Activated CD4-positive, alpha-beta T cell treated with anti-CD3 and anti-CD28 coated beads, Interleukin-2, amount 50 U/mL, for 4 hours (primary cell): Measurements from ENCODE around the gene RPL38.

Experiments
- DNase-seq, 2 experiments: peaks; one replicate each; pipeline ENCODE4 v3.0.0-alpha.2; 2020

Gene RPL38

DNA sequence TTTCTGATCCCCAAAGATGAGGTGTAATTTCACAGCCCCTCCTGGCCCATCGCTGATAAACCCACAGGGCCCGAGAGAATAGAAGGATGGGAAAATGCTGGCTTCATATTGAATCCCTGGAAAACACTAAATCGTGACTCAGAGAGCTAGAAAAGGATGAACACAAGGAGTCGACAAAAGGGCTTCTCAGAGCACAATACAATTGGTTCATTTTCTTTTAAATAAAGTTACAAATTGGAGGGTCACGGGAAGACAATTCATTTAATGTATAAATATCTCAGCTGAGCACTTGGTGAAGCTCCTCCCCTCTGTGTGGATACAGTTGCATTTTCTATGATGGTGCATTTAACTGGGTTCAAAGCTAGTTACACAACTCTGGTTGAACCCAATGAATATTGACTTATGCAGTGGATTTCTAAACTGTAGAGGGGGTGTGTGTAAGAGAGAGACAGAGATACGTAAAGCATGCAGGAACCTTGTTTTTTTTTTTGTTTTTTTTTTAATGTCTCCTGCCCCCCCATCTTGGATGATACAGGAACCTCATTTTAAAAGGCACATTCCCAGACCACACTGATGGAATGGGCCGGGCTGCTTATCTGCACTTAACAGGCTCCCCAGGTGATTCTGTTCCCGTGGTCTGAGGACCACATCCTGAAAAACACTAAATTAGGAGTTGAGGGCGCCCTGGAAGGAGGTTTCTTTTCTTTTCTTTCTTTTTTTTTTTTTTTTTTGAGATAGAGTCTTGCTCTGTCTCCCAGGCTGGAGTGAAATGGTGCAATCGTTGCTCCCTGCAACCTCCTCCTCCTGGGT is 24.0 kb downstream of the RPL38 start:
- DNase-seq, result no peak

DNA sequence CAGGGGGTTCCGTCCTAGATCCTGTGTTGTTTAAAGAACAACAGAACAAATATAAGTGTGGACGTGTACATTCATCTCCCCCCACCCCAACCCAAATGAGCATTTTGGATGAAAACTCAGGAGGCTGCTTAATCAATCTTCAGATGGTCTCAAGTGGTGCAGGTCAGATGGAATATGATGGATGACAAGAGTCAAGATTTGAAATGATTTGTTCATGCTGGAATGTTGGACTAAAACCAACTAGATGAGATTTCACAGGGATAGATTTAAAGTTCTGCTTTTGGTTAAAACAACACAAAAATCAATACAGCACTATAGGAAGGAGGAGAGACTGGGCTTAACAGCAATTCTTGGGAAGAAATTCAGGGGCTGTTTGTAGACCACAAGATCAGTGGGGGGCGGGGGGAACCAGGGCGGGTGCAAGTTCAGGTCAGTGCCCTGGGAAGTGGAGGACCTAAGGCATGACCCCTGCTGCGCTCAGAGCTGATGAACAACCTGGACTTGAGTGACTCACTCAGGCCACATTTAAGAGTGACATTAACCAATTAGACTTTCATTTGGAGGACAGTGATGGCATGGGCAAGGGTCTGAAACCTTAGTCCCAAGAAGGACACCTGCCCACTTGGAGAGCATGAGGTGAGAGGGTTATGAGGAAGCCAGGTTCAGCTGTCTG is 25.0 kb downstream of the RPL38 start:
- no peak for DNase-seq

DNA sequence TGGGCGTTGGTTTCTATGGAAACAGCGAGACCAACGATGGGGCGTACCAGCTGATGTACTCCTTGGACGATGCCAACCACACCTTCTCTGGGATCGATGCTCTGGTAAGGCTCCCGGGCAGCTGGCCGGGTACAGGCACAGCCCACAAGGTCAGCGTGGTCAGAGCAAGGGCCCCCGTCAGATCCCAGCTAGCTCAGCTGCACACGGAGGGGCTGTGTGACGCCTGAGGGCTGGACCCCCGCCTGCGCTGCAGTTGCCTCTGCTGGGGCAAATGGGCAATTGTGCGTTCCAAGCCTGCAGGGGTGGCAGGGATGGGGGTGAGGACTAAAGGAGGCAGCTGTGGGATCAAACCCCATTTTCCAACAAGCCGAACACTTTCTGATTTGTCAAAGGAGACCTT is 27.4 kb downstream of the RPL38 start:
- no peak for DNase-seq

DNA sequence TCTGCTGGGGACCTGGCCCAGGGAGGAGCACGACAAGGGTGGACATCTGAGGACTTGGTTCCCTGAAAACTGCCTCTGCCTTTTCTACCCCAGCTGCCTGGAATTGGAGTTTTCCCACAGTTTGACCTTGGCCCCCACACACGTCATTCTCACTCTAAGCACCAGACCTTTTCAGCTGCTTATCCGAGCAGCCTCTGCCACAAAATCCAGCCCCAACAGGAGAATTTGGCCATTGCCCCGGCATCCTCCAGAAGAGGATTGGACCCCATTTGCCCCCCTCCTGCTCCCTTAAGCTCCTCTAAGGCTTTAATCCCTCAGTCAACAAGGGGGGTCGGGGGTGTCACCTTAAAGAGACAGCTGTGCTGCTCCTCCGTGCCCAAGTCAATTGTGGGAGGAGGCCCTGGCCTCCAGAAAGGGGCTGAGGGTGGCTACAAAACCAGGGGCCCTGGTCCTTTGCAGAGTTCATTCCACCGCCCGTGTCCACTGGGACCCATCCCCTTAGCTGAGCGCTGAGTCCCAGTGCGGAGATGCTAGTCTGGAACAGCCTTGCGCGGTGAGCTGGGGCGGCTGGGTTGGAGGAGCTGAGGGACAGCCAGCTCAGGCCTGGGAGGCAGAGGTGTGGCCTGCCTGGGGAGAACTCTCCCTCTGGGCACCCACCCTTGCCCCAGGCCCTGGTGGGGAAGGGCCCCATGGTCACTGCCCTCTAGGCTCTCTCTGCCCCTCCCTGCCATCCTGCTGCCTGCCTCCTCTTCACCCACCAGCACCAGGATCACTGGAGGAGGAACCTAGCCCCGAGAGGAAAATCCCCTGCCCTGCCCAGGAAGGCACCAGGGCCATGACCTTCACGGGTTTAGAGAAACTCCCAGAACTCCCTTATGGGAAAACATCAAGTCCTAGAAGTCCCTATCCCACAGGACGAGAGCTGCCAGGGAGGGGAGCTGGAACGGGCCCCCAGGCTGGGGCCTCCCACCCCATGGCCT is 28.7 kb downstream of the RPL38 start:
- no peak for DNase-seq

DNA sequence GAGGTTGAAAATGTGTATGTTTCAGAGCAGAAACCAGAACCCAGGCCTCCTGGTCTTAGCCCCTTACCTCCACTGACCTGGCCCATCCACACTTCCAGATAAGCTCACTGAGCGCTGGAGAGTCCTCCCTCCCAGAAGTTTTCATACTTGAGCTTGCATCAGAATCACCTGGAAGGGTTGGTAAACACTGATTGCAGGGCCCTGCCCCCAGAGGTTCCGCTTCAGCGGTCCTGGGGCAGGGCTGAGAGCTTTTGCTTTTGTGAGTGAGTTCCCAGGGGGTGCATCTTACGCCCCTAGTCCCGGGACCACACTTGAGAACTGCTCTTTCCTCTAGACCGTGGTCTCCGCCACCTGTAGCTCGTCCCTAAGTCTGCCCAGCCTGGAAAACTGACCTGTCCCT is 30.5 kb downstream of the RPL38 start:
- no peak for DNase-seq

DNA sequence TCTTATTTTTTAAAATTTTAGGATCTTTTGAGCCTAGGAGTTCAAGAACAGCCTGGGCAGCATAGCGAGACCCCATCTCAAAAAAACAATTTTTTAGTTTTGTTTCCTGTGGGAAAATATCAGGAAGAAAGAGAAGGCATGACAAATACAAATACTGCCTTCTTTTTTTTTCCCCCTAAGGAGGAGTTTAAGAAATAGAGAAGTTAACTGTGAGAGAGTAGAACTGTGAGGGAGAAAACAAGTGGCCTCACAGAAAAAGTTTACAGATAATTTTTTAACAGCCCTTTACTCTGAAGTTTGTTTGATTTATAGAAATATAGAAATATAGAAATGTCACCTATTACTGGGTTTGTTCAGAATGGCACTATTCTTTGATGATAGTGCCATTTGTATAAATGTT is 31.0 kb downstream of the RPL38 start:
- DNase-seq, result no peak

DNA sequence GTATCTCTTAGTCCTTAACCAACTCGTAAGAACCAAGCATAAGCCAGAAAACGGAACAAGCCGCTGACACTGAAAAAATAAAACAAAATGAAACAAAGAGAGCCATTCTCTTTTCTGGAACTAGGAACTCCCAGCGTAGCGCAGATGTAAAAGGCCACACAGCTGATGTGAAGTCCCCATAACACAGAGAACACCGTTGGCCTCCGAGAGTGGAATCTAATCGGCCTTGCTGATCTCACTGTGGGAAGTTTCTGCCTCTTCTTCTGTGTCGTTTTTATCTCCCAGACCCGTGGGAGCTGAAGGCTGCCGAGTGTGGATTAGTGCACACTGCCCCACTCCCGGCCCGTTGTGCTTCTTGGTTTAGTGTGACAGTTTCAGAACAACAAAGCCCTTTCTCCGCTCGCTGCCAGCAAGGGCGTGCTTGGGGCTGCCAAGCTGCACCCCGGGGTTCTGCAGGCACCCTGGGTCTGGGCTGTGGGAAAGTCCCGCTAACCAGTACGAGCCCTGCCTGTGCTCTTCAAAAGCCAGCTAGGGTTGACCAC is 31.6 kb downstream of the RPL38 start:
- DNase-seq, result no peak

DNA sequence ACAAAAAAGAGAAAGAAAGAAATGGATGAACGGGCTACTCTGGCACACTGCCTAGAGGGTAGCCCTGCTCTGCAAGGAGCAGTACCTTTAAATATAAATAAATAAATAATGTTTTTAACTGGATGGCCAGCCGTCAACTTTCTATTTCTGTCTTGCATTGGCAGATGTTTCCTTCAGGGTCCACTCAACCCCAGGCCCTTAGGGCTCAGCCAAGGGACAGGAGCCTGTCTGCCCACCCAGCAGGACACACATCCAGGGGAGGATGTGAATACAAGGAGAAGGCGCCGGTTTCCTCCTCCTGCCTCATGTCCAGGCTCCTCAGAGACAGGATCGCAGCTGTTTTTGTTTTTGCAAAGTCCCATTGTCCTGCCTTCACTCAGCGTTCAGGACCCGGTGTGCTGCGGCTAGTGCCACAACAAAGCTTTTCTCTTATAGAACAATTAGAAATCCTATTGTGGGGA is 32.5 kb downstream of the RPL38 start:
- no peak for DNase-seq

DNA sequence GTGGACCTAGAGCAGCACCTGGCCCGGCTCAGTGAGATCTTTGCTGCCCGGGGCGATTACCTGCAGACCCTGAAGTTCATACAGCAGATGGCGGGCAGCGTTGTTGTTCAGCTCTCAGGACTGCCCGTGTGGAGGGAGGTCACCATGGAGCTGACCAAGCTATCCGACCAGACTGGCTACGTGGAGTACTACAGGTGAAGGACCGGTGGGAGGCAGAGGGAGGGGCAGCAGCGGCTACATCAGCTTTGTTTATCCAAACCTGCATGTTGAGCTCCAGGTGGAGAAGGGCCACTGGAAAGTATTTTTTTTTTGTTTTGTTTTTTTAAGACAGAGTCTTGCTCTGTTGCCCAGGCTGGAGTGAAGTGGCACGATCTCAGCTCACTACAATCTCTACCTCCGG is 33.8 kb downstream of the RPL38 start:
- no peak for DNase-seq

DNA sequence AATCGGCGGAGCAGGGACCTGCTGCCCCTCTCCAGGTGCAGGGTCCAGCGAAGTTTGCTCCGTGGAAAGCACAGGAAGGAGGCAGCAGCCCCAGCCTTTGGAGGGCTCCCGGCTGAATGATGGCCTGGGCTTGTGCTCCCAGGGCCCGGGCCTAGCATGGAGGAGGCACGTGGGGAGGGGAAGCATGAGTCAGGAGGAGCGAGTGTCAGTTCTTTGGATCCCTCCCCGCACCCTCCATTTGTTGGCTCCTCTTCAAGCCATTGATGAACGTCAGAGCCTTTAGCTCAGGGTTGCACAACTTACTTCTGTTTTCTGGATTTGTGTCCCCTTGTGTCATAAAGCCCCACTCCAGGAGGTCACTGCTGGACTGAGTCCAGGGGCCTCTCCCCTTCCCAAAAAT is 35.7 kb downstream of the RPL38 start:
- DNase-seq, result no peak

DNA sequence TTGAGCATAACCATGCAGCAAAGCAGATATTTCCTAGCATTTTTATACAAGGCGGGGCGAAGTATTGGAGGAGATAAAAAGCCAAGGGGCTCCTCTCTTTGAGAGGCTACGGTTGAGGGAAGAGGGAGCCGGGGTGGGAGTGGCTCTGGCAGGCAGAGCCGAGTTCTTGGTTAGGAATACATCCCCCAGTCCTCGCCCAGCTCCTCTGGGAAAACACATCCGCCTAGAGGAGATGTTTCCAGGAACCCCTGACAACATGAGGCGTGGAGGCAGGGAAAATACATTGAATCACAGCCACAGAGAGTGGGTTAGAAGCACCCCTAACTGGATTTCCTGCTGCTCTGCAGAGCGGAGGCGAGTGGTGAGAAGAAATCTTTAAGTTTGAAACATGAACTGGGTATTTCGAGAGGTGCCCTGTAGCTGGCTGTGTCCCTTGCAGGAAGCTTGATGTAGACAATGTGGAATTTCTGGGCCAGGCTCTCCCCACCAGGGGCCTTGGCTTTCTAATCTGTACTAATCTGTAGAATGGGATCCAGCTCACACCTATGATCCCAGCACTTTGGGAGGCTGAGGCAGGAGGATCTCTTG is 37.2 kb downstream of the RPL38 start:
- DNase-seq, result no peak

DNA sequence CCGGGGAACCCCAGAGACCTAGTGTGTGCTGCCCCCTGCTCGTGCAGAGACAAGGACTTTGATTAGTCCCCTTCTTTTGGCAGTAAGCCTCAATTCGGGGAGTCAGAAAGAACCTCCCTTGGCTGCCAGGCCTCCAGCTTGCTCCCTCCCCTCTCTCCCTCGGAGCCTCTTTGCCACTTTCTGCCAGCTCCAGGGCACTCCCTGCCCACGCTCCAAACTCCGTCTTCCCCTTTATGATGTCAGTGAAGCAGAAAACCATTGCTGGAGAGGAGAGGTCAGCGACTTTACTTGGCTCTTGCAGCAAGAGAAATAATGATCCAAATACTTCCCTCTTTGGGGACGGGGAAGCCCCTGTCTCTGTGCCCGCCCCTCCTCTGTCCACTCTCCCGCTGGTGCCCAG is 38.0 kb downstream of the RPL38 start:
- DNase-seq, result no peak

DNA sequence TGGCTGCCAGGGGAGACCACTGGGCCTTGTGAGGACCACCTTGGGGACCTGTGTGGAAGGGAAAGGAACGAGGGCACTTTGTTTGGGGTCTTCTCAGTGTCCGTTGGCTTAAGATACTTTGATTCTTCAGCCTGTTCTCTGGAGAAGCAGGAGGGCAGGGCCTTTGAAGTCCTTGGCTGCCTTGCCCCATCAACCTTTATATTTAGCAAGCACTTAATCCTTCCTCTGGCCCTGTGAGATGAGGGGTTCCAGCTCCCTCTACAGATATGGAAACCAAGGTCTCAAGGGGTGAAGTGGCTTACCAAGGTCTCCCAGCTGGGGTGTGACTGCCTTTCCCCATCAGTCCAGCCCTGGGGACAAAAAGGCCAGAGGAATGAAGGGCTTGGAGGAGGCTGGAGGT is 38.4 kb downstream of the RPL38 start:
- DNase-seq, result no peak

DNA sequence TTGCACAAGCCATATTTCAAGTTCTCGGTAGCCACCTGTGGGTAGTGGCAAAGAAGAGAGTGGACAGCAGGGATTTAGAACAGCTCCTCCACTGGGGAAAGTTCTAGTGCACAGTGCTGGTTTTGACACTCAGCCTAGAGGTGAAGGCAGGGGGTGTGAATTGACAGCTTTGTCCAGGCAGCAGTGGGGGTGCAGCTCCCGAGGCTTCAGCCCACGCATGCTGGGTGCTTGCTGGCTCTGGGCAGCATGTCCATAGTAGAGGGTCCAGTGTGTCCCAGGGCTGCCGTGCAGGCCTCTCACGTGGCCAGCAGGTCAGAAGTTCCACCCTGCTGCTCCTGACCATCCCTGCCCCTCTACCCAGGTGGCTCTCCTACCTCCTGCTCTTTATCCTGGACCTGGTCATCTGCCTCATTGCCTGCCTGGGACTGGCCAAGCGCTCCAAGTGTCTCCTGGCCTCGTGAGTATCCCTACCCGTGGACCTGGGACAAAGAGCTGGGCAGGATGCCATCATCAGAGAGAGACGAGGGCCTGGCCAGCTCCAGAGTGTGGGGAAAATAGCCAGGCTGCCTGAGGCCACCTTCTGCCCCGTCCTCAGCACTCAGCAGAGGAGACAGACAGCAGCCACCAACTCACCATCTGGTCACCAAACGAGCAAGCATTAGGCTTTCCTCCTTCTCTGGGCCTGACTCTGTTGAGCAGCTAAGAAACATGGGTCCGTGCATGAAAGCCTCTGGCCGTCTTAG is 39.7 kb downstream of the RPL38 start:
- DNase-seq, result no peak

DNA sequence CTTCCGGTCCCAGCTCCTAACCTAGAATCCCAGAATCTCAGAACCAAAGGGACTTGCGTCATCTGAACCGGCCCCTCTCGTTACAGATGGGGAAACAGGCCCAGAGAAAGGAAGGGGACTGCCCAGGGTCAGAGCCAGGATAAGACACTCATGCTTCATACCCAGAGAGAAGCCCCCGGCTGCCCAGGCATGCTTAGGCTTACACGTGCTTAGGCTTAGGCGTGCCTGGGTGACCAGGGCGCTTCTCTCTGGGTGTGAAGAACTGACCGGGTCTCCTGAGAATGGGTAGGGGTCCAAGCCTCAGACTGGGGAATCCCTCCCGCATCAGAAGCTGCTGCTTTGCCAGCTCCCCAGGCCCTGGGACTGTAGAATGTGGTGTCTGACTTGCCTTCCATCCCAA is 40.6 kb downstream of the RPL38 start:
- no peak for DNase-seq

DNA sequence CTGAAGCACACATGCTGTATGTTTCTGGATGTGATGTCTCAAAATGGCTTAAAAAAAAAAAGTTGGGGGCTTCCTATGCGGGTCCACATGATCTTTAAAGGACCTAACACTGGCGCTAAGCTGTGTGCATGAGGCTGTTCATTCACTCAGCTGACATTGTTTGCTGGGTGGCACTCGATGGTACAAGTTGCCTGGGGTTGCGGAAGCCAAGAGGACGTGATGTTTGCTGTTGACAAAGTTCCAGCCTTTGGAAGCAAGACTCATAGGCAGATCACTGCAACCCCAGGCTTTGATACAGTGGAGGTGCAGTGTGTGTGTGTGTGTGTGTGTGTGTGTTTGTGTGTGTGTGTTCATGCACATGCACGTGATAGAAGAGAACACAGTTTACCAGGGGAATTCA is 41.1 kb downstream of the RPL38 start:
- no peak for DNase-seq

DNA sequence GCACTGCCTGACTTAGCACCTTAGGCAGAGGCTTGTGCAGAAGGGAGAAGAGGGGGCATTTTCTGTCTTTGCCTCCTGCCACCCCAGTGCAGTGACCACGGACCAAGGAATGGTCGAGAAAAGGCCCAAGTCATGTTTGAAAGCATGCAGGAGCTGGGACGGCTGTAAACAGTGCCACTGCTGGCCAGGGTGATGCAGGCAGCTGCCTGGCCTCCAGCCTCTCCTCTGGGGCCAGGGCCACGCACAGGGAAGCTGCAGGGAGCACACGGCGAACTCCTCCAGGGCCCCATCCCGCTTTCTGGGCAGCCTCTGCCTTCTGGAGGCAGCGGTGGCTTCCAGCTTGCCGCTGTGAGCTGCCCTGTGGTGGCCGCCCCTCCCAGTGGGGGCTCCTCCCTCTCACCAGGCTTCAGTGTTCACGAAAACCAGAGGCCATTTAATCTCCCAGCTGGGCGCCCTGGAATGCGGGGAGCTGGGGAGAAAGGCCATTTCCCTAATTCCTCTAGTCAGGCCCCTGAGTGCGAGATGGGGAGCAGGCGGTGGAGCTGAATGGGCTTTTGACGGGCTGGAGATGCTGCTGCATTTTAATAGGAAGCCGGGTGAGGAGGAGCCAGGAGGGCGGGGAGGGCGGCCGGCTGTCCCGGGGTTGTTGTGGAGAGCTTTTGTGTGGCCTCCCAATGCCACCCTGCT is 41.8 kb downstream of the RPL38 start:
- no peak for DNase-seq

DNA sequence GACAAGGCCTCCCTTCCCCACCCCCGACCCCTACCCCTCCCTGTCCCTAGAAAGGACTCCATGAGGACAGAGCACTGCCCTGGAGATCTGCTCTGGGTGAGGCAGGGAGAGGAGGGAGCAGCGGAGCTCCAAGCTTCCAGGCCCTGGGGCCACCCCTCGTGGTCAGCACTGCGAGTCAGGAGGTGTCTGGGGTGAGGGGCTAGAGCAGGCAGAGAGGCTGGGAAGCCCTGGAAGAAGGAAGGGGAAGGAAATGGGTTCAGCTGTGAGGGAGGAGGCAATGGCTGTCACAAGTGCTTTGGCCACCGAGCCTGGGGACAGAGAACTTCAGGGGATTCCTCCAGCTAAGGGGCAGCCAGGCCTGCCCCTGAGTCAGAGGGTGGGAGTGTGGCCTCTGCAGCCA is 42.4 kb downstream of the RPL38 start:
- no peak for DNase-seq

DNA sequence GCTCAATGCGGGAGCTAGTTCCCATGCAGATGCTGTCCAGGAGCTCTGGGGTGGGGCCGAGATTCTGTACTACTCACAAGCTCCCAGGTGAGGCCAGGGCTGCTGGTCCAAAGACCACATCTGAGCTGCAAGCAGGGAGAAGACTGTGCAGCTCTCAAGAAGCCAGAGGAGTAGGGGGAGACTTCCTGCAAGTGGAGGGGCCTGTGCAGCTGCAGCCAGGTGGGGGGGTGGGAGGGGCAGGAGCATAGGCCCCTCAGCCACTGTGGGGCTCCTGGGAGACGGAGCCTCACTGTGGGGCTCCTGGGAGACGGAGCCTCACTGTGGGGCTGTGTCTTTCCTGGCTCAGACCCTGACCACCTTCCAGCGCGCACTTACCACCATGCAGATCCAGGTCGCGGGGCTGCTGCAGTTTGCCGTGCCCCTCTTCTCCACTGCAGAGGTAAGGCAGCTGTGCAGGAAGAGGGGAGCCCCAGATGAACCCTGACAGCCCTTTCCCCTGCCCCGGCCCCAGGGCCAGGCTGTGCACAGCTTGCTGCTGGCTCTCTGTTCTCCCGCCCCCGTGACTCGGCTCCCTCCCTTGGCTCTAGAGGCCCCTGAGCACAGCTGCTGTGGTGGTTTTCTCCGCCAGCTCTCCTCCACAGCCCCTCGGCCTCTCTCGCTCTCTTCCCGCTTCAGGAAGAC is 46.3 kb downstream of the RPL38 start:
- DNase-seq, result no peak

DNA sequence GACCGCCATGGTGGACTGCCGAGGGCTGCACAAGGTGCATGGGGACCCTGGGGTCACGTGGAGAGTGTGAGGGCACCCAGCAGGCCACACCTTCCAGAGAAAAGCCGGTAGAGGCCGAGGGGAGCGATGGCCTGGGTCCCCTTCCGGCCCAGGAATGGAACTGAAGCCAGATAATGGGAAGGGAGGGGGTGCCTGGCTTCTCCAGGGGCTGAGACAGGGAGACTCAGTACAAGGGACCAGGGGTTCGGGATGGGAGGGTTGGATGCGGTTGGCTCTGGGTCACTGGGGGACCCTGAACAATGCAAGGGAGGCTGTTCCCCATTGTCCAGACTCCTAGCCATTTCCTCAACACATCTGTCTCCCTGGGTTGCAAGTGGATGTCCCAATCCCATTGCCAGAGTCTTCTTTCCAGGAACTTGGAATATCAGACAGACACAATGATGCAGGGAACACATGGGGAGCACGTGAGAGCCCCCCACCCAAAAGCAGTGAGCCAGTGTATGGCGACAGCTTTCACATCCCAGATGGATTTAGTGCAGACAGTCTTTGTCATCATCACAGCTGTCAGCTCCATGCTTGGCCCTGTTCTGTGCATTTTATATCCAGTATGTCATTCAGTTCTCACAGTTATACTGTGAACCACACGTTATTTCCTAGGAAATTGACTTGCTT is 47.0 kb downstream of the RPL38 start:
- no peak for DNase-seq
